HG03457 (cell line): ENCODE results near the gene HOTAIR.

ENCODE experiments used
- ATAC-seq: cut with Tn5 transposase; IDR thresholded peaks from one replicate; pipeline ENCODE4 v1.9.1; 2021; ENCODE audit warnings: moderate number of reproducible peaks; ENCODE audit not compliant: unreplicated experiment

The HOTAIR gene

GRCh38 chr12:53974084-53975063, at the start of gene HOTAIR:
TSS of gene HOTAIR (minus strand) at chr12:53974954.
- no peak for ATAC-seq

GRCh38 chr12:54024127-54024526, 49.4 kb upstream of the HOTAIR start:
- ATAC-seq: no peak

DNA sequence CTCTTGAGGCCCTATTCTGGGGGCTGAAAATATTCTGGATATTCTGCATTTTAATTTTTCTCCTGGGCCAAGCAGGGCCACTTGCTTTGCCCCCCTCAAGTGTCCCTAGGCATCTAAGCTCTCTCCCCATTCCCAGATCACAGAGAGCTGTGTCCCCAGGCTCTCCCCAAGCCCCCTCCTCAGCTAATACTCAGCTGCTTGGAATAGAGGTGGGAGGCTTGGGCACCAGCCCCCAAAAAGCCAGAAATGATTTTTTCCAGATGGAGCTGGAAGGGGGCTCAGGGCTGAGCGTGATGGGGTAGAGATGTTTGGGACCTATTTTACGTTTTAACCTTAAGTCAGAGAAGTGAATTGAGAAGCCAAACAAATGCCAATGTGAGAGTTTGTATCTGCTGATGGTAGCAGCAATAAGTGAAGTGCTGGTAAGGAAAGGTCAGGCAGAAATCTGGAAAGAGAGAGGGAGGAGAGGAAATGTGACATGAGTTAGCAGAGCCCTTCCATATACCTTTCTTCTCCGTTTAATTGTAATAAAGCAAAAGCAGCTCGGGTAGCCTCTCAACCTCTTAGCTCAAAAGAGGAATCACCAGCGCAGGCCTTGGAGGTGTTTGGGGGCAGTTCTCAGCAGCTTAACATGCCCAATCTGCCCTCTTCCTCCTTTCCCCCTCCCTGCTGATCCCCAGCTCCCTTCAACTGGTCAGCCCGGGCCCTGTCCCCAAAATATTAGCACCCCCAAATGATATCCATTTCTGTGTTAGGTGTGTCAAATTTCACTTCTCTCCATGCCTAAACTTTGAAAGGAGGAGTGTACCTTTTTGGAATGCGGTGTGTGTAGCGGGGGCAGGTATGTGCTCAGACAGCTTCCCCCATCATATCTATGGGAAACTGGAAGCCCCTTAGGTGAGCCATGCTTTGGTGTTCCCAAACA, 48.5 kb upstream of the HOTAIR start:
- ATAC-seq: no peak

DNA sequence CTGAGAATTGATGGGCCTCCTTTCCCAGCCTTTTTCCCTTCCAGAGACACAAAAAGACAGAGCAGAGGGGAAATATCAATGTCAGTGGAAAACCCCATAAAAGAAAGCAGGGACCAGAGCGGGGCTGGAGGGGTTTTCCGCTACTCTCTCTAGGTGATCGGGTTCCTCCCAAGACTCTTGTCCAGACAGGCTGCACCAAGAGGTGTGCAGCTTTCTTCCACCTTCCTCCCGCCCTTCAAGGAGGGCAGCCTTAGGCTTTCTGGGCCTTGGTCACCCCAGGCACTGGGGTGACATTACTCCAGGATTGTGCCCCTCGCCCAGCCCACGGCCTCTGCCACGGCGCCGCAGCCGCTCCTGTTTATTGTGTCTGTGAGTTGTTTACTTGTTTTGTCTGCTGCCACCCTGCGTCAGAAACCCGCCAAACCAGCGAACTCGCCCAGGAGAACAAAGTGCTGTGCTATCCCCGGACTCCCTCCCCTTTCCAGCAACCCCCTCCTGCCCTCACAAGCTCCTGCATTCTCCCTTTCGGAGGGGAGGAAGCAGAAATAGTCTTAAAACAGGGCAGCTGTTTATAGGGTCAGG, 46.8 kb upstream of the HOTAIR start:
- no peak for ATAC-seq

DNA sequence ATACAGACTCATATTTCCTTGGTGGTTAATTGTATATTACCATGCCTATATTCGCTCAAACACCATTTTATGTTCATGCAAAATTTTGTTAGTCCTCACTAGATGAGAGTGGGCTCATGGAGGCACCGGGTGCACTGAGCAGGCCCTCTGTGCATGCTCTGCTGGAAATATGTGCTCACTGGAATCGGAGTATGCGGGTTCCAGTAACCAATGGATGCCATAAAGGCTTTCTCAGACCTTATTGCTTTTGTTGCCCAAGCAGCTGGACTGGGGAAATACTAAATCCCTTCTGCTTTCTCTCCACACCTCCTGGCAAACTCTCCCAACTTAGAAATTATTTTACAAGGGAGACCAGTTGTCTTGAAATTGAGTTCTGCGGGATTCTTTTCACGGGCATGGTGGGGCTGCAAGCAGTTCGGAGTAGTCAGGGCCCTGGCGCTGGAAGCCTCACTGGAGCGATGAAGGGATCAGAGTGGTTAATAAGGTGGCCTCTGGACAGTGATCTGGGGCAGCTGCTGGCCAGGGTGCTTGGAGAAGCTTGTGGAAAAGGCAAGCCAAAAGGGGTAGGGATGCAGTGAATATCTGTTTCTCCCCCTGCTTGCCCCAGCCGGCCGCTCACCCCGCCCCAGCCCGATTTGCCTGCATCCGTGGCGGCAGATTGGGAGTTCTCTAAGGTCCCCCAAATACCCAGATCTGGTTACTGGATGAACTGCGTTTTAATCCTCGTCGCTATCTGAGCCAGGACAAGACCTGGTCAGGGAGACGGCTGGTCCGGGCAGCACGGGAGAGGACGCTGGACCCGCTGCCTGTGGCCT, 46.0 kb upstream of the HOTAIR start:
- no peak for ATAC-seq

GRCh38 chr12:54019924-54020590, 45.3 kb upstream of the HOTAIR start:
- ATAC-seq: no peak

GRCh38 chr12:54019091-54019811, 44.5 kb upstream of the HOTAIR start:
- no peak for ATAC-seq

DNA sequence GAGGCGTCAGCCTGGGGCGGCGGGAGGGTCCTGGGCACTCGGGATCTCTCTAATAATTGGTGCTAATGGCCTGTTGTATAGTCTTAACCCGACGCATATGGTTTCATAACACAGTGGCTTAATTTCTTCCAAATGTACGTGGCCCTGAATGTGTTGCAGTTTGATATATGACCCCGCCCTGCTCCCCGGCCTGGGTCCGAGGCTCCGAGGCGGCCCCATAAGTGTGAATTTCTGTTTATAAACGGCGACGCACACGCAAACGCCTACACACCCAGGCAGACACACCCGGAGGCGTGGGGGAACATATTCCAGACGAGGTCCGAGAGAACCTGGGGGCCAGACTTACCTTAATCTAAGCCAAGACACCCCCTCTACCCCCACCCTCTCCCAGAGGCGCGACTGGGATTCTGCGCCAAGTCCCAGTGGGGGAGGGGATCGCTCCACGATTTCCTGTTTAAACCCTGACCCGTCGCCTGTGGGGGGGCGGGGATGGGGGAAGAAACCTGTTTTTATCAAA, 43.8 kb upstream of the HOTAIR start:
- ATAC-seq: no peak

GRCh38 chr12:54017878-54018467, 43.2 kb upstream of the HOTAIR start:
- peak; percentile 41 for ATAC-seq

- peak; percentile 16 for ATAC-seq
Measured at GRCh38 chr12:54017027-54017788, 42.5 kb upstream of the HOTAIR start.

DNA sequence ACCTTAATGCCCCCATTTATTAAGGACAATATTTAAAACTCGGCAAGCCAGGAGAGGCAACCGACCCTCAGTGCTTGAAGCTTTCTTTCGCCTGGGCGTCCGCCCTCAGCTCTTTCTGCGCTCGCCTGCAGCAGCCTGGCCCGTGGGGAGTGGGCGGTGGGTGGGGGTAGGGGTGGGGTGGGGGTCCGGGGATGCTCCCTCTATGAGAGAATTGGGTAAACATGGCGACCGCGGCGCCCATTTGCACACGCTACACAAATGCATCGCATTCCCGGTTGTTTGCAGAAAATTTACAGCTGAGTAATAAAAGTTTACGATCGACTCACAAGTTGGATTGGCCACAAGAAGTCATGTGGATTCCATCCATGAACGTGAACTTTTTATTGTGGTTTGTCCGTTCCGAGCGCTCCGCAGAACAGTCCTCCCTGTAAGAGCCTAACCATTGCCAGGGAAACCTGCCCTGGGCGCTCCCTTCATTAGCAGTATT, 41.8 kb upstream of the HOTAIR start:
- ATAC-seq: no peak

GRCh38 chr12:54016051-54016450, 41.3 kb upstream of the HOTAIR start:
- ATAC-seq: no peak

GRCh38 chr12:54015018-54015931, 40.5 kb upstream of the HOTAIR start:
- no peak for ATAC-seq

DNA sequence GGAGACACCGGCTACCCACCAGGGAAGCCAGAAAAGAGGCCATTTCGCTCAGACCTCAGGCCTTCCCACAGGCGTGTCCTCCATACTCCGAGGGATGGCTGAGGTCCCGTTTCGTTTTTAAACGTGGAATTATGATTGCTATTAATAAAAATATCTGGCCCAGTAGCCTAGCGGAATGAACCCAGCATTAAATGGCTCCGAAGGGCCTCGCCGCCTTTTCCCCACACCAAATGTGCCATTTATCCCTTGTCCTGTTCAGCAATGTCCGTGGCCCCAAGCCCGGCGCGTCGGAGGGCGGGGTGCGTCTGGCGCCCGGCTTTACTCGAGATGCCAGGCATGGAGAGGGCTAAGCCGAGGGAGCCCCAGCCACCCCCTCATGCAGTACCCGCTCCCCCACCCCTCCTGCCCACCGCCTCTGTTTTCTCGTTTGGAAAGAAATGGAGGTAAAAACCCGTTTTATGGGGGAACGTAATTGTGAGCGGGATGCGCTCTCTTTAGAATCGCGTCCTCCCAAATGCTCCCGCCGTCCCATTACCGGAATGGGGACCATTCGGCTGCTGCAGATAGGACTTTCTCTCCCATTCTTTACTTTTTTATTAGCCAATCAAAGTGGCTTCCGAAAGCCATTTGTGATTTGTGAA, 39.7 kb upstream of the HOTAIR start:
- ATAC-seq: no peak

DNA sequence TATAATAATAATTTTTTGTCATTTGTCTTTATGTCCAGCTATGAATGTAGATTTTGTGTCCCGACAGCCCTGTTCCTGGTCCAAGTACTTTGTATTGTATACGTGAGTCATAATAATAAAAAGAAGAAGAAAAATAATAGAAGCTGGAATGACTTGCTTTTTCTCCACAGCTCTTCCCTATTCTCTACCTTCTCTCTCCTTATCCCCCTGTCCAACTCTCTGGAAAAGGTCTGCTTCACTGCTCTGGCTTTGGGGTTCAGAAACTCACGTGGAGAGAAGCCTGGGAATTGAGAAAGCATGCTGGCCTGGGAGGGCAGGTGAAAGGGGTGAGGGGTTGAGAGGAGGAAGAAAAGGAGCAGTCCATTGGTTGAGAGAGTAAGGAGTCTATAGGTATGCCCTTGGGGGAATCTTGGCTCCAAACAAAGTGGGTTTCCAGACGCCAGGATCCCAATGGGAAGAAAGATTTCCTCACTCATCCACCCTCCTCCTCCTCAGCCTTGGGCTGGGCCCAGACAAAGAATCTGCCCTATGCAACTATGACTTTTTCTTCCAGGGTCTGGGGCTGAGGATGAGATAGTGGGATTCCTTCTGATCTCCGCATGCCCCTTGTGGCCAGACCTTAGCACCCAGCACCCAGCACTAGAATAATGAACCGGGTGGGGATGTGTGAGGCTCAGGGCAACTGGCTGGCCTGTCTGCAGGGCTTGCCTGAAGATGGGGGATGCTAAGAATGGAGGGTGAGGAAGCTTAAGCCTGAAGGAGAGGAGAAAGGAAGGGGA, 38.1 kb upstream of the HOTAIR start:
- ATAC-seq: no peak
